Heart left ventricle (tissue), 16 donors: ENCODE data around the gene HOXB6. TPM values are rescaled to one million over a fixed set of nuclear protein-coding genes. Genes with fewer than 3 reads are reported as not detected.

Source experiments
- ATAC-seq, 4 donors: fragments of 200-7000 bp; cut with Tn5 transposase; one replicate each; pipeline ENCODE4 v1.9.1; 2020 to 2022; ENCODE audit warnings: moderate library complexity in 4 of 4, mild to moderate bottlenecking in 3 of 4, moderate number of reproducible peaks in 1 of 4
- DNase-seq, 5 donors: peaks; one replicate each; pipeline ENCODE4 v3.0.0-alpha.2; 2020
- H3K27ac ChIP-seq, 12 donors: fragments of 200-600 bp; sonication (generic) in 4 of 12; one replicate each; pipeline versions ENCODE4 v1.5.0 to v1.8.0; 2016 to 2022; ENCODE audit warnings: mild to moderate bottlenecking in 2 of 12
- H3K27me3 ChIP-seq, 9 donors: fragments of 200-600 bp; sonication (generic) in 2 of 9; one replicate each; pipeline versions ENCODE4 v1.5.1 to v1.8.0; 2016 to 2022; ENCODE audit warnings: mild to moderate bottlenecking in 3 of 9
- H3K36me3 ChIP-seq, 9 donors: fragments of 200-600 bp; sonication (generic) in 2 of 9; one replicate each; pipeline versions ENCODE4 v1.5.0 to v1.8.0; 2018 to 2022; ENCODE audit warnings: mild to moderate bottlenecking in 2 of 9
- H3K4me1 ChIP-seq, 12 donors: fragments of 200-600 bp; sonication (generic) in 4 of 12; one replicate each; pipeline versions ENCODE4 v1.5.0 to v1.8.0; 2016 to 2022; ENCODE audit warnings: mild to moderate bottlenecking in 3 of 12
- H3K4me3 ChIP-seq, 12 donors: fragments of 200-600 bp; sonication (generic) in 4 of 12; one replicate each; pipeline versions ENCODE4 v1.5.0 to v1.8.0; 2017 to 2022; ENCODE audit warnings: mild to moderate bottlenecking in 9 of 12, moderate library complexity in 4 of 12
- H3K9me3 ChIP-seq, 12 donors: fragments of 200-600 bp; sonication (generic) in 4 of 12; one replicate each; pipeline versions ENCODE4 v1.5.0 to v1.8.0; 2016 to 2022; ENCODE audit warnings: mild to moderate bottlenecking in 1 of 12
- CTCF ChIP-seq, 12 donors: fragments of 200-600 bp; sonication (generic) in 4 of 12; IDR thresholded peaks; one replicate each; pipeline versions ENCODE4 v1.5.0 to v1.8.0; 2018 to 2022; ENCODE audit warnings: antibody characterized with exemption in 12 of 12, mild to moderate bottlenecking in 5 of 12
- POLR2A ChIP-seq, 2 donors: fragments of 450-650 bp; IDR thresholded peaks; one replicate each; pipeline ENCODE4 v1.6.1; 2017; ENCODE audit warnings: antibody characterized with exemption in 2 of 2, mild to moderate bottlenecking in 2 of 2, moderate library complexity in 2 of 2
- WGBS, 4 donors: extraction: QIAGEN DNeasy Blood & Tissue Kit in 2 of 4; methylation state at CpG; one replicate each; pipeline versions ENCODE4 v1.1.5 to v1.1.7; 2013 to 2018; 5-methylcytosine and 5-hydroxymethylcytosine counted together
- intact Hi-C, 10 donors: fragments of 100-400 bp; cut with DNase I; formaldehyde crosslinking; loops; one replicate each; pipeline versions ENCODE4 v1.11.1 to v1.14.2; 2022
- polyA plus RNA-seq, 2 donors: library from polyadenylated mRNA; stranded (reverse); fragments of 200-250 nt; gene quantifications; one replicate each; pipeline ENCODE4 v1.2.3, GENCODE V29; 2013
- total RNA-seq, 9 donors: library from RNA; depleted of rRNA in 2 of 9; stranded (reverse); fragments of >200 nt in 2 of 9; fragmentation: NEBNext Ultra II Directional in 3 of 9; extraction: Animal tissue kit (Norgen Biotek cat#: 25700) in 3 of 9; gene quantifications; one replicate each; pipeline versions ENCODE4 v1.1.0 to v1.2.4, GENCODE V29; 2016 to 2023
- donor health status: ischemic (EF 13 %, LVEDD 7.1; RV severe dilation, severe dysfunction).
- donor health status: healthy with polysubstance abuse.
- donor health status: DM: no; HTN: yes; CAD: no.
- donor health status: DM: no; HTN: no; CAD: no.
- donor health status: ischemic (EF 25% LVEDD 6.9; RV normal size, moderate dysfunction).
- donor health status: ischemic (EF 25% LVEDD 5.7; RV mildly dilated, moderate dysfunction).
- donor health status: healthy.
- donor health status: DM: yes; HTN: yes; CAD: no.
- donor health status: ischemic (EF 35%, LVEDD 5.7; RV mildly dilated, moderate dysfunction).
- donor health status: nonischemic (EF 11% LVEDD 7.7; RV severe dilation, severe dysfunction).
- donor health status: DM: yes; HTN: yes; CAD: no.
- donor health status: PGD.
- donor health status: ischemic (EF 29% LVEDD 5.4; RV normal size, mild dysfunction).
- donor health status: nonischemic (EF 23%, LVEDD 6.1; RV moderate dilation, normal function).

Gene HOXB6
- total and polyA plus RNA-seq, 11 donors = 0.30 to 2.0 (median 0.54) TPM; not detected in 1

DNA sequence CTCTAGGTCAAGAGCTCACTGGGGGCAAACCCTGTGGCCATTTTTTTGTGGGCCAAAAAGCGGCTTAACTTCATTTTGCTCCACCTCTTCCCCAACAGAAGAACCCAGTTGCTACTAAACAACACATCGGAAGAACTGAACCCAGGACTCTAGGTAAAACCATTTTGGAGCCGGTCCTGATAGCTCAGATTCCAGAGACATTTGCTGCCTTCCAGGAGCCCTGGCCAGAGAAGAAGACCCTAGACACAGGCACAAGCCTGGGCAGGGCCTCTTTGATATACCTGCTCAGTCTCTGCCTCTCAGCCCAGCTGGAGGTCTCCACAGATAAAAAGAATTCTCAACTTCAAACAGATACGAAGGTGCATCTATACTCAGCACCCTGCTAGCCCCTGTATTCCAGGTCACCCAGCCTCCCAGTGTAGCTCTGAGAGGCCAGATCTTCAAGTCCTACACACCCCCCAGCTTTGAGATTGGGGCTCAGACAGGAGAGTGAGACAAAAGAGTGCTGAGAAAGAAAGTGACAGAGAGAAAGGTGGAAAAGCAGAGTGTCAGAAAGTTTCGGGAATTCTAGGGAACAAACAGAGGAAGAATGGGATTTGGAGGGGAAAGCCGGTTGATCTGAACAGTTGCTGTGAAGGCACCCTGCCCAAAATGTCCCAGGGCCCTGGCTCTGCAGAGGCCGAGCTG is 27.9 kb upstream of the HOXB6 start:
- TF ChIP-seq POLR2A (IDR thresholded peaks at IDR 0.05) (no peak), CTCF (IDR thresholded peaks at IDR 0.05) (no peak)
- intact Hi-C loops = no loop called here
- peaks cover 0 to 14% (median 2%) of the 10 kb centered on the region in 12 donors for H3K4me1 ChIP-seq
- peaks cover 90 to 100% (median 100%) of the 10 kb centered on the region in 9 donors for H3K27me3 ChIP-seq
- H3K9me3 ChIP-seq = no peaks in the 10 kb centered on the region
- DNase-seq (no peak), ATAC-seq (no peak)
- 14 to 21% (median 20%) methylated on average over 7 of the region's 7 CpGs for WGBS, 4 donors
- H3K27ac ChIP-seq = no peak overlapping the region
- no peaks in the 10 kb centered on the region for H3K36me3 ChIP-seq
- H3K4me3 ChIP-seq = no peak overlapping the region

GRCh38 chr17:48631693-48632578 is 27.1 kb upstream of the HOXB6 start:
- Histone ChIP-seq H3K27ac (no peak overlapping the region), H3K36me3 (no peaks in the 10 kb centered on the region), H3K9me3 (no peaks in the 10 kb centered on the region), H3K4me1 (peaks cover 0 to 17% (median 2%) of the 10 kb centered on the region in 12 donors), H3K4me3 (no peak overlapping the region), H3K27me3 (peaks cover 90 to 100% (median 100%) of the 10 kb centered on the region in 9 donors)
- WGBS, 4 donors = 14 to 19% (median 17%) methylated on average over 7 of the region's 7 CpGs
- TF ChIP-seq POLR2A (IDR thresholded peaks at IDR 0.05) (no peak), CTCF (IDR thresholded peaks at IDR 0.05) (no peak)
- no peak for ATAC-seq
- DNase-seq = no peak
- intact Hi-C loops = no loop called here

- no peak overlapping the region for H3K4me3 ChIP-seq
- H3K9me3 ChIP-seq = no peaks in the 10 kb centered on the region
- no peak overlapping the region for H3K27ac ChIP-seq
- peaks cover 91 to 100% (median 100%) of the 10 kb centered on the region in 9 donors for H3K27me3 ChIP-seq
- ATAC-seq = no peak
- DNase-seq = no peak
- TF ChIP-seq POLR2A (IDR thresholded peaks at IDR 0.05) (no peak), CTCF (IDR thresholded peaks at IDR 0.05) (no peak)
- 13 to 14% (median 13%) methylated on average over 15 of the region's 15 CpGs for whole genome bisulfite sequencing, 4 donors
- H3K4me1 ChIP-seq = peaks cover 4 to 19% (median 8%) of the 10 kb centered on the region in 12 donors
- intact Hi-C loops = no loop called here
- H3K36me3 ChIP-seq = no peaks in the 10 kb centered on the region
Observed at GRCh38 chr17:48630925-48631692, 26.3 kb upstream of the HOXB6 start.
